ENCODE measurements around the gene FMO5.
"Not testable (repeated sequence)": the region's sequence is repeated elsewhere in the genome, so short reads cannot be mapped to it uniquely, and the experiment has no call there.

FMO5 gene

GRCh38 chr1:147207192-147207591, 17.9 kb downstream of the FMO5 start:
- no peak for TF ChIP-seq CTCF (IDR thresholded peaks at IDR 0.05; ENCODE audit: low read depth, low read length)
- in situ Hi-C loops (cut with HindIII; ENCODE audit: low sequenced_read_pairs) = no loop called here
- DNase-seq (ENCODE audit: low read depth, low spot score) = no peak
- no peak overlapping the region for H3K4me3 ChIP-seq (ENCODE audit: low read depth, low read length)

GRCh38 chr1:147204080-147204479, 21.1 kb downstream of the FMO5 start:
- no peak overlapping the region for H3K4me3 ChIP-seq (ENCODE audit: low read depth, low read length)
- DNase-seq (ENCODE audit: low read depth, low spot score) = no peak
- in situ Hi-C loops (cut with HindIII; ENCODE audit: low sequenced_read_pairs) = no loop called here
- no peak for TF ChIP-seq CTCF (IDR thresholded peaks at IDR 0.05; ENCODE audit: low read depth, low read length)

GRCh38 chr1:147202576-147202975, 22.6 kb downstream of the FMO5 start:
- in situ Hi-C loops (cut with HindIII; ENCODE audit: low sequenced_read_pairs) = no loop called here

GRCh38 chr1:147201786-147202185, 23.4 kb downstream of the FMO5 start:
- no peak for TF ChIP-seq CTCF (IDR thresholded peaks at IDR 0.05; ENCODE audit: low read depth, low read length)
- no peak for DNase-seq (ENCODE audit: low read depth, low spot score)
- H3K4me3 ChIP-seq (ENCODE audit: low read depth, low read length) = no peak overlapping the region
- in situ Hi-C loops (cut with HindIII; ENCODE audit: low sequenced_read_pairs) = no loop called here

More at GRCh38 chr1:147202576-147202975, 22.6 kb downstream of the FMO5 start:
- DNase-seq (ENCODE audit: low read depth, low spot score) = no peak
- no peak for TF ChIP-seq CTCF (IDR thresholded peaks at IDR 0.05; ENCODE audit: low read depth, low read length)
- no peak overlapping the region for H3K4me3 ChIP-seq (ENCODE audit: low read depth, low read length)

GRCh38 chr1:147201276-147201675, 23.9 kb downstream of the FMO5 start:
- DNase-seq (ENCODE audit: low read depth, low spot score) = no peak
- in situ Hi-C loops (cut with HindIII; ENCODE audit: low sequenced_read_pairs) = no loop called here
- no peak for TF ChIP-seq CTCF (IDR thresholded peaks at IDR 0.05; ENCODE audit: low read depth, low read length)
- no peak overlapping the region for H3K4me3 ChIP-seq (ENCODE audit: low read depth, low read length)

GRCh38 chr1:147197324-147197723, 27.8 kb downstream of the FMO5 start:
- DNase-seq (ENCODE audit: low read depth, low spot score); H3K4me3 ChIP-seq (ENCODE audit: low read depth, low read length); in situ Hi-C loops (cut with HindIII; ENCODE audit: low sequenced_read_pairs): not testable (repeated sequence)

- no peak for DNase-seq (ENCODE audit: low read depth, low spot score)
- in situ Hi-C loops (cut with HindIII; ENCODE audit: low sequenced_read_pairs) = no loop called here
- TF ChIP-seq CTCF (IDR thresholded peaks at IDR 0.05; ENCODE audit: low read depth, low read length) = no peak
- no peak overlapping the region for H3K4me3 ChIP-seq (ENCODE audit: low read depth, low read length)
Measured at GRCh38 chr1:147189514-147189913, 35.6 kb downstream of the FMO5 start.

Data from astrocyte of the spinal cord (primary cell).